GM12892 (cell line): ENCODE measurements around the gene DBN1.

Experiments
- POLR2A ChIP-seq: IDR thresholded peaks from 2 replicates; pipeline ENCODE4 v1.6.1; 2011; ENCODE audit warnings: low read depth, low read length, control low read depth
- POLR2AphosphoS5 ChIP-seq: IDR thresholded peaks from 2 replicates; pipeline ENCODE4 v1.6.1; 2011; ENCODE audit warnings: low read depth, low read length, control low read depth
- TAF1 ChIP-seq: IDR thresholded peaks from 2 replicates; pipeline ENCODE4 v1.6.1; 2011; ENCODE audit warnings: low read depth, mild to moderate bottlenecking, control low read depth, low read length, borderline replicate concordance

DNA sequence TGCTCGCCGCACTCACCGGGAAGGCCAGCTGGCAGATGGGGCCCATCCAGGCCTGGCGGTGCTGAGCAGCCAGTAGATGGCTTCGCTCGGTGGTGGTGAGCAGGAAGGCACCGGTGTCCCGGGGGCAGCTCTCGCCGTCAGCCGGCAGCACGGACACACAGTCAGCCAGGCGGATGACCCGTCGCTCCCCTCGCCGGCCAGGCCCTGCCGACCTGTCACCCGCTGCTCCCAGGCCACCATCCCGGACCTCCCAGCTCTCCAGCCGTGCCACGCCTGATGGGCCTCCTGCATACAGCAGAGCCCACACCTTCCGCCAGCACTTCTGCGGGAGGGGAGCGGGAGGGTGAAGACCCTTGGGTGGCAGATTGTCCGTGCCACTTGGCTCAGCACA is 34.8 kb upstream of the DBN1 start:
- no peak for TF ChIP-seq POLR2A
- no peak for TF ChIP-seq TAF1
- TF ChIP-seq POLR2AphosphoS5 = no peak
